ENCODE data around the gene ZNF221. TPM values are rescaled to one million over a fixed set of nuclear protein-coding genes. Genes with fewer than 3 reads are reported as not detected.

ZNF221 gene
- 0.64 and 1.2 TPM in 2 replicates for polyA plus RNA-seq (2011; rRNA removed)
- polyA minus RNA-seq (2011; rRNA and poly(A)+ RNA removed) = 3.4 and 5.2 TPM in 2 replicates

- peak; percentile 38; the same call in 1 of the 2 replicates for TF ChIP-seq CTCF (IDR thresholded peaks at IDR 0.05; ENCODE audit: insufficient read depth, low read depth, low read length)
- ChIA-PET POLR2A (interaction anchor here (0.7 kb wide), 1 partner anchor 107 kb away, joined by 12 read pairs; no protein-coding TSS in a partner anchor), CTCF (interaction anchor here (1.3 to 1.6 kb wide), 2 partner anchors 16 to 54 kb away, joined by 3 to 4 read pairs; partner anchors contain the start of gene ZNF45)
- Histone ChIP-seq H3K27me3 (ENCODE audit: control insufficient read depth, insufficient read depth, low read length) (no peaks in the 10 kb centered on the region), H3K4me3 (ENCODE audit: low read depth, low read length) (peak within 1 kb of the TSS; percentile 56), H3K36me3 (ENCODE audit: control insufficient read depth, insufficient read depth, low read length) (no peaks in the 10 kb centered on the region)
- peak; percentile 94 for DNase-seq (ENCODE audit: low read depth)
These were observed at the start of gene ZNF221 for GRCh38 chr19:43950834-43951645. ZNF221 (plus strand) TSS chr19:43951228; CDS start chr19:43962727, 11,499 bp downstream.

GRCh38 chr19:43901395-43902390 lies 49.3 kb upstream of the ZNF221 start:
- Histone ChIP-seq H3K36me3 (ENCODE audit: control insufficient read depth, insufficient read depth, low read length) (no peaks in the 10 kb centered on the region), H3K27me3 (ENCODE audit: control insufficient read depth, insufficient read depth, low read length) (no peaks in the 10 kb centered on the region), H3K4me3 (ENCODE audit: low read depth, low read length) (peak overlapping the region; percentile 64)
- TF ChIP-seq CTCF (IDR thresholded peaks at IDR 0.05; ENCODE audit: insufficient read depth, low read depth, low read length) = no peak
- ChIA-PET CTCF (interaction anchor here (0.7 to 1.1 kb wide), 2 partner anchors 12 to 51 kb away, joined by 3 read pairs; no protein-coding TSS in a partner anchor), POLR2A (no interaction called here)
- peak; percentile 52 for DNase-seq (ENCODE audit: low read depth)

GRCh38 chr19:43902399-43902798 lies 48.6 kb upstream of the ZNF221 start:
- Histone ChIP-seq H3K4me3 (ENCODE audit: low read depth, low read length) (no peak overlapping the region), H3K36me3 (ENCODE audit: control insufficient read depth, insufficient read depth, low read length) (no peaks in the 10 kb centered on the region), H3K27me3 (ENCODE audit: control insufficient read depth, insufficient read depth, low read length) (no peaks in the 10 kb centered on the region)
- ChIA-PET CTCF (interaction anchor here (1.1 kb wide), 1 partner anchor 50 kb away, joined by 3 read pairs; no protein-coding TSS in a partner anchor), POLR2A (no interaction called here)
- TF ChIP-seq CTCF (IDR thresholded peaks at IDR 0.05; ENCODE audit: insufficient read depth, low read depth, low read length) = no peak
- DNase-seq (ENCODE audit: low read depth) = no peak

GRCh38 chr19:43905897-43906296 lies 45.1 kb upstream of the ZNF221 start:
- DNase-seq (ENCODE audit: low read depth) = no peak
- POLR2A ChIA-PET = no interaction called here
- CTCF ChIA-PET = no interaction called here
- Histone ChIP-seq H3K4me3 (ENCODE audit: low read depth, low read length) (no peak overlapping the region), H3K36me3 (ENCODE audit: control insufficient read depth, insufficient read depth, low read length) (no peaks in the 10 kb centered on the region), H3K27me3 (ENCODE audit: control insufficient read depth, insufficient read depth, low read length) (no peaks in the 10 kb centered on the region)
- TF ChIP-seq CTCF (IDR thresholded peaks at IDR 0.05; ENCODE audit: insufficient read depth, low read depth, low read length) = no peak

Data from BJ (cell line).